ENCODE data around the gene PYY.
"Not testable (repeated sequence)": the region's sequence is repeated elsewhere in the genome, so short reads cannot be mapped to it uniquely, and the experiment has no call there.

Gene PYY

GRCh38 chr17:43949781-43950180, 4.0 kb downstream of the PYY start:
- DNase-seq (ENCODE audit: extremely low read depth in 1 of 2, low read depth in 1 of 2) = no peak

GRCh38 chr17:43946781-43947180, 7.0 kb downstream of the PYY start:
- DNase-seq (ENCODE audit: extremely low read depth in 1 of 2, low read depth in 1 of 2) = no peak

DNA sequence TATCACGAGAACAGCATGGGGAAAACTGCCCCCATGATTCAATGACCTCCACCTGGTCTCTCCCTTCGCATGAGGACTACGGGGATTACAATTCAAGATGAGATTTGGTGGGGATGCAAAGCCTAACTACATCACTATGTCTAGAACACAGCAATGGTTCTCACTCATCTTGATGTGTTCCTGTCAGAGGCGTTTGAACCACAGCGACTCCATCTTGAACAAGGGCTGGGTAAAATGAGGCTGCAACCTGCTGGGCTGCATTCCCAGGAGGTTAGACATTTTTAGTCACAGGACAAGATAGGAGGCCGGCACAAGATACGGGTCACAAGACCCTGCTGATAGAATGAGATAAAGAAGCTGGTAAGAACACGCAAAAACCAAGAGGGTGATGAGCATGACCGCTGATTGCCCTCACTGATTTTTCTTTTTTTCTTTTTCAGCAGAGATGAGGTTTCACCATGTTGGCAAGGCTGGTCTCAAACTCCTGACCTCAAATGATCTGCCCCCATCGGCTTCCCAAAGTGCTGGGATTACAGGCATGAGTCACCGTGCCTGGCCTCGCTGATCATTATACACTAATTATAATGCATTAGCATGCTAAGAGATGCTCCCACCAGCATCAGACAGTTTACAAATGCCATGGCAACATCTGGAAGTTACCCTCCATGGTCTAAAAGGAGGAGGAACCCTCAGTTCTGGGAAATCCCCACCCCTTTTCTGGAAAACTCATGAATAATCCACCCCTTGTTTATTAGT, 8.5 kb downstream of the PYY start:
- DNase-seq (ENCODE audit: extremely low read depth in 1 of 2, low read depth in 1 of 2) = no peak

DNA sequence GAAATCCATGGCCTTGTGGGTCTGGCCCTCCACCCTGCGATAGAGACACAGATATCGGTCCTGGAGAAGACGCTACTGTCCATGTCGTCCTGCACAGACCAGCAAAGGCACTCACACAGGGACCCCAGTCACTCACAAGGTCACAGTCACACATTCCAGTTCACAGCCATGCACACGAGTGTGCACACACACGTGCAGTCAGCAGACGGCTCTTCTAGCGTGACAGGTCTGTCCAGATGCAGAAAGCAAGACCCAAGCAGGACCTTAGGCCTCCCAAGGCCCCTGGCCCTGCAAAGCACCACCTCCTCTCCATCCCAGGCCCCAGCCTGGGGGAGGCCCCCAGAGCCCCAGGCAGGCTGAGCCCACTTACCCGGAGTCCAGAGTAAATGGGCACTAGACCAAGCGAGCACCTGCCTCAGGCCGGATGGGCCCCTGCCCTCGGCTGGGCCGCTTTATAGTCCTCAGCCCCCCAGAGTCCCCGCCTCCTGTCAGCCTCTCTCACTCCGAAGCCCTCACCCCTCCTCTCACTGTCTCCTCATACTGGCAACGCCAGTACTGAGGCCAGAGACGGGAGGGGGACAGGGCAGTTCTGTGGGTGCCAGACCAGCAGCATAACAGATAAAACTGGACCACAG, 11.6 kb downstream of the PYY start, which contains the start of gene PPY:
Gene PPY, minus strand, starts transcription at position 426 of the 635 bp plus-strand sequence. CDS start 822 bp downstream, outside the sequence.
- no peak for DNase-seq (ENCODE audit: extremely low read depth in 1 of 2, low read depth in 1 of 2)

GRCh38 chr17:43940630-43941029, 13.1 kb downstream of the PYY start:
- DNase-seq (ENCODE audit: extremely low read depth in 1 of 2, low read depth in 1 of 2) = no peak

DNA sequence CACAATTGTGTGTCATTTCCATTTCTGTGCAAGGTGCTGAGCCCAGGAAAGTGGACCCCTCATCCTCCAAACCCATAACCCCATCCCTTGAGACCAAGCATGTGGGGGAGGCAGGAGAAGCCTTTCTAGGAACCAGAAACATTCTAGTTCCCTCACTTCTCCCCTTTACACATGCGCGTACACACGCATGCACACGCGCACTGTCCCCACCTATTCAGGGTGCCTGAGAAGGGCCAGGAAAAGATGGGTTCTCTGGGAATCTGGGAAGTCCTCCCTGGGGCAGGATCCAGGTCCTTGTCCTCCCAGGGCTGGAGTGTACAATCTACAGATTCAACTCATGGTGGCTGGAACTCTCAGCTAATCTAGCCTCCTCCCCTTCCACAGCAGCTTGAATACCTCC, 13.9 kb downstream of the PYY start:
- DNase-seq (ENCODE audit: extremely low read depth in 1 of 2, low read depth in 1 of 2) = no peak

DNA sequence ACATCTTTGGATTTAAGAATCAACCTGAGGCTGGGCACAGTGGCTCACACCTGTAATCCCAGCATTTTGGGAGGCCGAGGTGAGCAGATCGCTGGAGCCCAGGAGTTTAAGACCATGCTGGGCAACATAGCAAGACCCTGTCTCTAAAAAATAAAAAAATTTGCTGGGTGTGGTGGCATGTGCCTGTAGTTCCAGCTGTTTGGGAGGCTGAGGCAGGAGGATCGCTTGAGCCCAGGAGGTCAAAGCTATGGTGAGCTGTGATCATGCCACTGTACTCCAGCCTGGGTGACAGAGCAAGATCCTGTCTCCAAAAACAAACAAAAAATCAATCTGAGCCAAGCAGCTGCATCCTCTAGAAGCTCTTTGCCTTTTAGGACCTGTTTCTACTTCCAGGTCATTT, 14.3 kb downstream of the PYY start:
- DNase-seq (ENCODE audit: extremely low read depth in 1 of 2, low read depth in 1 of 2) = not testable (repeated sequence)

- no peak for DNase-seq (ENCODE audit: extremely low read depth in 1 of 2, low read depth in 1 of 2)
Observed at GRCh38 chr17:43938838-43939182, 14.9 kb downstream of the PYY start.

GRCh38 chr17:43936434-43936833, 17.3 kb downstream of the PYY start:
- no peak for DNase-seq (ENCODE audit: extremely low read depth in 1 of 2, low read depth in 1 of 2)

GRCh38 chr17:43935926-43936261, 17.8 kb downstream of the PYY start:
- DNase-seq (ENCODE audit: extremely low read depth in 1 of 2, low read depth in 1 of 2) = no peak

- no peak for DNase-seq (ENCODE audit: extremely low read depth in 1 of 2, low read depth in 1 of 2)
Observed at GRCh38 chr17:43935204-43935925, 18.4 kb downstream of the PYY start.

GRCh38 chr17:43932923-43933322, 20.8 kb downstream of the PYY start:
- DNase-seq (ENCODE audit: extremely low read depth in 1 of 2, low read depth in 1 of 2) = no peak

DNA sequence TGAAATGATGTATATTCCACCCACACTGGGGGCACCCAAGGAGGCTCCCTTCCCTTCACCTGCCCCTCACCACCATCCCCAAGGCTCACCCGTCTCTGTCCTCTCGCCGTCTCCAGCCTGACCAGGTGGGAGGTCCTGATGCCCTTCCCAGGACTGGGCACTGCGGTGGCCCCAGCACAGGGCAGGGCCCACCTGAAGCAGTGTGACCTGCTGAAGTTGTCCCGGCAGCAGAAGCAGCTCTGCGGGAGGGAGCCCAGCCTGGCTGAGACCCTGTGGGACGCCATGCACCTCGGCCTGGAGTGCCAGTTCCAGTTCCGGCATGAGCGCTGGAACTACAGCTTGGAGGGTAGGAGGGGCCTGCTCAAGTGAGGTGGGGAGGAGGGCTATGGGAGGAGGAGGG, 21.4 kb downstream of the PYY start:
- DNase-seq (ENCODE audit: extremely low read depth in 1 of 2, low read depth in 1 of 2) = no peak

DNA sequence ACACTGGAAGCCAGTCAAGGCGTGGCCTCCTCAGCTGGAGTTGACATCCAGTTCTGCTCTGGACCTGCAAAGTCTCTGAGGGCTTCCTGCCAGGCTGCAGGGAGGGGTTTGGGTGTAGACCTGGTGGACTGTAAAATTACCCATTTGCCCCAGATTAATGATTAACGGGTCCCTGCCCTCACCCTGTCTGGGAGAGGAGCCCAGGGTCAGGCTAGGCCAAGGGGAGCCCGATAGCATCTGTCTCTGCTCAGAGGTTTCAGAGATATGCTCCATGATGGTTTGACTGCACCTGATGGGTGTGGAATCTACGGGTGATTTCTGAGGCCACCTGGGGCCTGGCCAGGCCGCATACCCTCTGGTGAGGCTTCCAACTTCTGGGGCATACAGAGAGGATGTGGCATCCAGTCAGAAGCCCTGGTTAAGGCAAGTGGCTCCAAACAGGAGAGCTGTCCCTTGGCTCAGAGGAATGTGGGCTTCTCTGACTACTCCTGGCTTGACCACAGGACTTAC, 22.6 kb downstream of the PYY start:
- DNase-seq (ENCODE audit: extremely low read depth in 1 of 2, low read depth in 1 of 2) = no peak

DNA sequence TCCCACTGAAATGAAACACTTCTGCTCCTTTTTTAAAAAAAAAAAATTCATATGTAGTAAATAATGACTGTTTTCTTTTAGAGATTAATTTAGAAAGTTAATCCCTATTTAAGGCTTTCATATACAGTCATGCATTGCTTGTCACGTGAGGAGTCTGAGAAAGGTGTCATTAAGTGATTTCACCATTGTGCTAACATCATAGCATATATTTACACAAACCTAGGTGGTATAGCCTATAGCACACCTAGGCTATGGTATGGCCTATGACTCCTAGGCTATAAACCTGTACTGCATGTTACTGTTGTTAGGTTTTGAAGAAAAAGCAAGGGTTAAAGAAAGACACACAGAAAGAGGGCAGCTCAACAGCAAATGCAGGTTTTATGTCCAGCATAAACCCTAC, 25.1 kb downstream of the PYY start:
- no peak for DNase-seq (ENCODE audit: extremely low read depth in 1 of 2, low read depth in 1 of 2)

DNA sequence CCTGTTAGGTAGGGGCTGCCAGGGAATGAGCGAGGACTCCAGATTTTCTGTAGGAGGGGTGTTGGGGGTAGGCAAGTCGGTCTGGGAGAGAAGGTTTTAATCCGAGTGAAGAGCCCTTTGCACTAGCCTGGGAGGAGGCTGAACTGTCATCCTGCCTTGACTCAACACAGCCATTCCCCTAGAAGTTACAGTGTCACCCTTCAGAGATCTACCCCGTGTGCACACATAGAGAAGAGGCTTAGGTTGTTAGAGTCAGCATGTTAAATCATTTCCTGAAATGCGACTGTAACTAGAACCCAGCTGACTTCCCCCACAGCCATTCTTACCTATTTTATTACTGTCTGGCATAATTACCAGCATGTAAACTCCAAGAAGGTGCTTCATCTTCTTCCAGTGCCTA, 25.8 kb downstream of the PYY start:
- DNase-seq (ENCODE audit: extremely low read depth in 1 of 2, low read depth in 1 of 2) = not testable (repeated sequence)

DNA sequence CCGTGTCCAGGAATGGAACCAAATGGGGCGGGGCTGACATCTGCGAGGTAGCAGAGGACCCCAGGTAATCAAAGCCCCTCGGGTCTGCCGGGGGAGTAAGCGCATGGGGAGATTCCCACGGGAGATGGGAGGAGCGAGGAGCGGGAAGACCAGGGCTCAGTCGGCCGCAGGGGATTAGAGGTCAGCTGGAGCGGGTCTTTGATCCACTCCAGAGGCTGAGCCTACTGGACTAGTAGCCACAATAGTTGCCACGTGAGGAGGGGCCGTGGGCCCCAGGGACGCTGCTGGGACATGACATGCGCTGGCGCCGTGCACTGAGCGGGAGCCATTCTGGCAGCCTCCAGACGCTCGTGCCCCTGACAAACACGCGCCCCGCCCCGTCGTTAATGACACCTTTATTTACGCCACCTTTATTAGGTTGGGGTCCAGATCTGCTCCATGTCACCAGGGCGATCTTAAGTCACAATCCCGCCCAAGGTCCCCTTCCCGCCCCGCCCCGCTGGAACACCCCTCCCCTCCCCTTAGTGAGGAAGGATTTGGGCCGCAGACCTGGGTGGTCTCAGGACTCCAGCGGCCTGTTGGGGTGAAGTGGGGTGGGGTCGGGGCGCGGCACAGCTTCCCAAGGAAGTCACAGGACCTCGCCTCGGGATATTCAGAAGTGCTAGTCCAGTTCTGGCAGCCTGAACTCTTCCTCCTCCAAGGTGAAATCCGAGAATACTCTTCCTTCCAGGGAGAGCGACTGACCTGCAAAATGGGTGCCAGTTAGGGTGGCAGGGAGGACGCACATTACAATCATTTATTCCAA, 26.5 kb downstream of the PYY start:
- no peak for DNase-seq (ENCODE audit: extremely low read depth in 1 of 2, low read depth in 1 of 2)

GRCh38 chr17:43924558-43924957, 29.2 kb downstream of the PYY start:
- no peak for DNase-seq (ENCODE audit: extremely low read depth in 1 of 2, low read depth in 1 of 2)

GRCh38 chr17:43920500-43921095, 33.1 kb downstream of the PYY start:
- DNase-seq (ENCODE audit: extremely low read depth in 1 of 2, low read depth in 1 of 2) = no peak

DNA sequence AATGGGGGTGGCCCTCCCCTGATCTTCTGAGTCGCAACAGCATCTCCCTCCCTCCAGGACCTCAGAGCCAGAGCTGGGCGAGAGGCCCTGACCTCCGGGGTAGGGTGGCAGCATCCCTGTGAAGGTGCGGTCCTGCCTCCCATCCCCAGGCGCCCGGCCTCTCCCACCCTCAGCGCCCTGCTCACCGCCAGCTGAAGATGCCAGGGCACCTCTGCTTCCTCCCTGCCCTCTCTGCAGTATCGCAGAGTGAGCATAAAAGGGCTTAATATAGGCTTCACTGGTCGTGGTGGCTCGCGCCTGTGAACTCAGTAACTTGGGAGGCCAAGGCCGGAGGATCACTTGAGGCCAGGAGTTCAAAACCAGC, 35.7 kb downstream of the PYY start:
- no peak for DNase-seq (ENCODE audit: extremely low read depth in 1 of 2, low read depth in 1 of 2)

Measured in activated CD8-positive, alpha-beta memory T cell treated with anti-CD3 and anti-CD28 coated beads for 1 hour (primary cell).